Embryonic facial prominence (tissue), 1 donor: ENCODE data around the gene TULP4.
"Not testable (repeated sequence)": the region's sequence is repeated elsewhere in the genome, so short reads cannot be mapped to it uniquely, and the experiment has no call there.

Experiments
- DNase-seq: peaks from one replicate; pipeline ENCODE4 v3.0.0-alpha.2; 2016; ENCODE audit errors: extremely low spot score

TULP4 gene

GRCh38 chr6:158391276-158391675 is 79.0 kb downstream of the TULP4 start:
- no peak for DNase-seq

DNA sequence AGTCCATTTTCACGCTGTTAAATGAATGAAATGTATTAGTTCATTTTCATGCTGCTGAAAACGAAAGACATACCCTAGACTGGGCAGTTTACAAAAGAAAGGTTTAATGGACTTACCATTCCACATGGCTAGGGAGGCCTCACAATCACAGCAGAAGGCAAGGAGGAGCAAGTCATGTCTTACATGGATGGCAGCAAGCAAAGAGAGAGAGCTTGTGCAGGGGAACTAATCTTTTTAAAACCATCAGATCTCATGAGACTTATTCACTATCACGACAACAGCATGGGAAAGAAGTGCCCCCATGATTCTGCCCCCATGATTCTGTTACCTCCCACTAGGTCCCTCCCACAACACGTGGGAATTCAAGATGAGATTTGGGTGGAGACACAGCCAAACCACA is 79.7 kb downstream of the TULP4 start:
- DNase-seq = not testable (repeated sequence)

DNA sequence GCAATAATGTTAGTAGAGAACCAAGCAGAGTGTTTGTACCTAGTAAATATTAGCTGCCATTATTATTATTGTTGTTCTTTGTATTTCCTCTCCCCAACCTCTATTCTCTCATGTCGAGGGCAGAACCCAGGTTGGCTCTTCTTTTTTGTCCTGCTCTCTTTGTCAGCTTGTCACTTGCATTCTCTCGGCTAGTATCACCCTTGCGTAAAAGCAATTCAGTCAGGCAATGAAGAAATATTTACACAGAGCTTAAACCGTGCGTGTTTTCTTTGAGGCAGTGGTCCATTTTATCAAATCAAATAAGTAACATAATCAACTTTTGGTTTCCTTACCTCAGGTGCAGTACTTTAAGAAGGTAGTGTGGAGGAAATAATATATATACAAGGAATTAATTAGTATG is 83.9 kb downstream of the TULP4 start:
- no peak for DNase-seq

GRCh38 chr6:158397578-158397977 is 85.3 kb downstream of the TULP4 start:
- no peak for DNase-seq

DNA sequence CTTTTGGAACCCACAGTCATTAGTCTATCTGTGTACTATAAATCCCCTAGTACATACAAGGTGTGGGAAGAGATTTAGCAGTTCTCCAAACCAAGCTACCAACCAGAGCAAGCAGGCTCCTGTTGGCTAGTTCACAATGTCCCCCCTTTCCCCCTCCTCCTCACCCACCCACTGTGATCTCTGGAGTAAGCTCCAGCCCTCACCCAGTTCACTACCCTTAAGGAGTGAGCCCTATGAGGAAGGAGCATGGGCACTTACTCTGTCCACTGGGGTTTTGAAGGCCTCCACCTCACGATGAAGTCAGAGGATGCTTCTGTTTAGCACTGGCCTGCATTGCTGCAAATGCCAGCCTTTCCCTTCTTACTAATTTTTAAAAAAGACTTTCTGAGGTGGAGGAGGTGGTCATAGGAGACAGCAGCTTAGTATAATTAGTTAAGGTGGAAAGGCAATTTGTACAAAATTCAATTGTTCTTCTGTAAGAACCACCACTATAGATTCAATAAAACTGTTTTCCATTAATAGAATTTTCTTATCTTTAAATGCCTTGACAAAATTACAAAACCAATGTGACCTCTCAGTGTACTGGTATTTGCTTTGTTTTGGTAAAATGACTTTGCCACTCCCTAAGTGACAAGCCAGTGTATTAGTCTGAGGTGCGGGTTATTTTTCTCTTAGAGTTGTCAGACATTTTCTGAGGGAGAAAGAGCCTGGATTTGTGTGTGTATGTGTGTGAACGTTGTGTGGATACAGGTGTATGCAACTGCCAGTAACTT is 86.2 kb downstream of the TULP4 start:
- no peak for DNase-seq

GRCh38 chr6:158399040-158399700 is 86.9 kb downstream of the TULP4 start:
- no peak for DNase-seq

DNA sequence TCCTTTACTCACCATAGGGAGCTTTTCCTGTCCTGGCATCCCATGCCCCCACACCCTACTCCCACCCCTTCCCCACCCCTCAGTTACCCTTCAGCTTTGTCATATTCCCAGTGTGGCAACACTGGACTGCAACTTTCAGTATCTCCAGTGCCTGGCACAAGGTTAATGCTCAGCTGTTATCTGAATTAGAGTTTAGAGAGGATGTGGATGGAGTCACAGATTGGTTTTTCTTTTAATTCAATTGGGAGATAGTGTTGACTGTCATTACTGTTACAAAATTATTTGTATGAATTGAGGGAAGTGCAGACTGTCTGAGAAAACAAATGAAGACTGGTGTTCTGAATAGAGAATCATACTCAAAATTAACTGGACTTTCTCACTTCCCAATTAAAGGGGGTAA is 89.9 kb downstream of the TULP4 start:
- DNase-seq = no peak

DNA sequence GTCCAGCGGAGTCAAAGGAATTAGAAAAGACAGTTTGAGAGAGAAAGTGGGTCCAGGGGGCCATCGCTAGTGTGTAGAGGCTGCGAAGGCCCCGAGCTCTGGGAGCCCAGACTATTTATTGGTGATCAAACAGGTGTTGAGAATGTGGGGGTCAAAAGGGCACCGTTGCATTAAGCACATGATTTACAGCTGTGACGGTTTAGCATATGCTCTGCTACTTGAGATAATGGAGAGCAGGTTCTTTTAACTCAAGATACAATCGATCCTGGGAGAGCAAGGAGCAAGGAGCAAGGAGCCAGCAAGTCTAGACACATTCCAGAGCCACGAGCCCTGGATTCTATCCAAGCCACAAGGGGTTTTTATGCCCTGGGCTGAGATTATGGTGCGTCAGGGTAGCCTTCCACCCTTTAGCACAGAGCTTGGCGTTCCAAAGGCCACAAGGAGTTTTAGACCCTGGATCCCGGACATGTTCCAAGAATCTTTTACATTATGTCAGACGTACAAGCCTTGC is 93.1 kb downstream of the TULP4 start:
- DNase-seq = not testable (repeated sequence)

DNA sequence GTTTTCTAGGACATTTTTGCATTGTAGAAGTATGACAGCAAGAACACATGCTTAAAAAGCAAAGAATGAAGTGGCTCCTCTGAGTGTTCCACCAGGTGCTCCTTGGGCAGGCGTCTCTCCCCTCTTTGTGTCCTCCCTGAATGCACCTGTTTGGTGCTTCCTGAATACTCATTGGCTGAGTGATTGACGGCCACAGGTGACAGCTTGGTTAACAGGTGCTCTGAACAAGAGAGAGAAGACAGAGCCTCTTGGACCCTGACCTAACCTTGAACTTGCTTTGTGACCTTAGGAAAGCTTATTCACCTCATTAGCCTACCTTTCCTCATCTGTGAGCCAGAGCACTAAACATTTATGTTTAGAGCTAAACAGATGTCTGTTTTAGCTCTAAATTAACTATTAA is 93.7 kb downstream of the TULP4 start:
- no peak for DNase-seq

GRCh38 chr6:158406736-158407135 is 94.5 kb downstream of the TULP4 start:
- no peak for DNase-seq

DNA sequence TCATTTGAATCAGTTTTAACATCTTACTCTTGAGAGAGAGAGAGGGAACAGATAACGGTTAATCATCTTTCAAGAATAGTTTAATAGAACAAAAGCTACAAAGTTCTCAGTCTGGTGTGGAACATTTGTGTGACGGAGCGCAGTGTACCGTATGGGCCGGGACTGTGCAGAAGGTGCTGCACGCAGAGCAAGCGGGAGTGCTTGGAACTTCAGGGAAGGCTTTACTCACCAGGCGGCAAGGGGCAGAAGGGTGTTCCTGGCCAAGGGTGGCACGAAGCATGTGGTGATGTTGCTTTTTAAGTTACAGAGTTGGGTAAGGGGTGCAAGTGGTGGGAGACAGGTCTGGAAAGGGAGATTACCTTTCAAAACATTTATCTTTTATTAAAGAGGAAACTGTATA is 95.7 kb downstream of the TULP4 start:
- no peak for DNase-seq

DNA sequence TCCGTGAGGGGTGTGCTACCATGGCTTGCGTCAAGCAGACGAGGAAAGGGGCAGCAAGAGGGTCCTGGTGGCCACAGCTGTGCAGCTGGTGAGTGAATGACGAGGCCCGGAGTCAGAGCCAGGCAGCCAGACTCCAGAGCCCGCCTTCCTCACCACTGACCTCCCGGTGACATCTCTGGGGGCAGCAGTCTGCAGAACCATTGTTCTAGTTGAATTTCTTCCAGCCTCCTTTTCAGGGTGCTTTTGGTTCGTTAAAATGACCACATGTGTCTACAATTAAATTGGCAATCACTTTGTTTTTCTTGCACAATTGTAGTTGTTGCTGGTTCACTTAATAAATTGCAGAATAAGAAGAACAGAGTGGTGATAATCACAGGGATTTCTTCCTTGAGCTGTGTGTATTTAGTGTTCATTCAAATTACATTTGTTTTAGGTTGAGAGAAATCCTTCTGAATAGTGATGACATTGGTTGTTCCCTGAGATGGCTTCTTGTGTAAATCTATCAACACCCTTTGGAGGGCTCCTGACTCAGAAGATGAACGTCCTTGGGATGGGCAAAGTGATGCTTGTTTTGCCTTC is 96.4 kb downstream of the TULP4 start:
- no peak for DNase-seq

- no peak for DNase-seq
These were observed 97.2 kb downstream of the TULP4 start for GRCh38 chr6:158409451-158409850.

DNA sequence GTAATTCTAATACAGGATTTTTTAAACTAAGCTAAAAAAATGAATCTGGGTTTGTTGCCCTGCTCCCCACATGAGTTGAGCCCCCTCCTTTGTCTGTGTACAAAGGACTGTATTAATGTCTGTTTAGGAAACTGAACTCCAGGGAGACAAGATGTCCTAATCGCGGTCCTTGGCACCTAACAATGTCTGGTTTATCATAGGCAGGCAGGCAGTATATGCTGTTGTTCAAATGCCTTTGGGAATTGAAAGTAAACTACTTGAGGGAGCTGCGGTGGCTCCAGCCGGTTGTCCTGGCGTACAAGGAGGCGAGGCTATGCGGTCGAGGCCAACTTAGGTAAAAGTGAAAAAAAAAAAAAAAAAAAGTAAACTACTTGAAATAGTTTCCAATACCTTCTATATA is 98.5 kb downstream of the TULP4 start:
- DNase-seq = no peak

- no peak for DNase-seq
These were observed 99.7 kb downstream of the TULP4 start for GRCh38 chr6:158411998-158412397.

GRCh38 chr6:158413028-158413427 is 100.8 kb downstream of the TULP4 start:
- no peak for DNase-seq

GRCh38 chr6:158413814-158414565 is 101.7 kb downstream of the TULP4 start:
- no peak for DNase-seq

DNA sequence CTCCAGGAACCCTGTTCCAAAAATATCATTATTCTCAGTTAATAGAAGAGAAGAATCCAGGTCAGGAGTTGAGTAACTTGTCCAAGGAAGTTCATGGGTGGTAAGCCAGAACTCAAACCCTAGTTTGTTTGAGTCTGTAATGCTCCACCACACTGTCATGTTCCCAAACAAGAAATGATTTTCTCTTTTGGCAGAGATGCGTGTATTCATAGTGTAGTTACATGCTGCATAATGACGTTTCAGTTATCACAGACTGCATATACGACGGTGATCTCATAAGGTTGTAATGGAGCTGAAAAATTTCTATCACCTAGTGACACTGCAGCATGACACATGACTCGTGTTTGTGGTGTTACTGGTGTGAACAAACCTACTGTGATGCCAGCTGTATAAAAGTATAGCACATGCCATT is 102.6 kb downstream of the TULP4 start:
- no peak for DNase-seq

- DNase-seq = no peak
These were observed 103.4 kb downstream of the TULP4 start for GRCh38 chr6:158415666-158416065.

- no peak for DNase-seq
These were observed 104.9 kb downstream of the TULP4 start for GRCh38 chr6:158416883-158417759.

- DNase-seq = no peak
These were observed 105.5 kb downstream of the TULP4 start for GRCh38 chr6:158417760-158418098.
